Measurements from ENCODE around the gene TMEM117.

- TF ChIP-seq PBX3 (CRISPR knock-in tag; IDR thresholded peaks at IDR 0.05) (no peak), ZNF558 (tag by site-specific recombination; IDR thresholded peaks at IDR 0.05) (no peak), CTCF (tag by site-specific recombination; IDR thresholded peaks at IDR 0.05) (no peak), ZFP3 (tag by site-specific recombination; IDR thresholded peaks at IDR 0.05; ENCODE audit: low read depth) (no peak), ZNF830 (tag by site-specific recombination; IDR thresholded peaks at IDR 0.05; ENCODE audit: low read depth) (no peak), ZBTB7A (tag by site-specific recombination; IDR thresholded peaks at IDR 0.05; ENCODE audit: low read depth) (no peak), ZNF121 (tag by site-specific recombination; IDR thresholded peaks at IDR 0.05) (no peak), ZNF24 (tag by site-specific recombination; IDR thresholded peaks at IDR 0.05) (no peak)
These were observed 256.2 kb downstream of the TMEM117 start for GRCh38 chr12:44091948-44092606.
